OCI-LY3 (cell line): ENCODE measurements around the gene LPP.

Experiments used
- H2AFZ ChIP-seq: fragments of 200-600, 300-600 bp; shearing (Covaris generic); 2 replicates; pipeline ENCODE4 v1.6.0; 2014; ENCODE audit warnings: antibody characterized with exemption, low read depth, low read length
- H3K27ac ChIP-seq: fragments of 200-600, 300-600 bp; sonication (generic); 2 replicates; pipeline ENCODE4 v1.5.1; 2014; ENCODE audit warnings: mild to moderate bottlenecking, low read length, moderate library complexity, mixed read lengths
- H3K27me3 ChIP-seq: fragments of 200-600, 300-600 bp; sonication (generic); 2 replicates; pipeline ENCODE4 v1.6.1; 2014; ENCODE audit warnings: low read depth, low read length, mixed read lengths
- H3K36me3 ChIP-seq: fragments of 200-600, 300-600 bp; sonication (generic); replicated peaks from 2 replicates; pipeline ENCODE3; 2014; ENCODE audit warnings: low read depth, low read length, mixed read lengths
- H3K4me1 ChIP-seq: fragments of 300-600, 200-600 bp; sonication (generic); 2 replicates; pipeline ENCODE4 v1.6.1; 2014; ENCODE audit warnings: low read length, mixed read lengths
- H3K4me2 ChIP-seq: fragments of 200-600, 300-600 bp; sonication (generic); 2 replicates; pipeline ENCODE4 v1.6.1; 2014; ENCODE audit warnings: low read length, mixed read lengths
- H3K4me3 ChIP-seq: fragments of 300-600, 200-600 bp; sonication (generic); 2 replicates; pipeline ENCODE4 v1.5.1; 2014; ENCODE audit warnings: antibody characterized with exemption, mild to moderate bottlenecking, low read length, moderate library complexity
- H3K79me2 ChIP-seq: fragments of 300-600, 200-600 bp; shearing (Covaris generic); 2 replicates; pipeline ENCODE4 v1.6.1; 2014; ENCODE audit warnings: mild to moderate bottlenecking, low read length, mixed read lengths
- H3K9ac ChIP-seq: fragments of 300-600, 200-600 bp; shearing (Covaris generic); 2 replicates; pipeline ENCODE4 v1.6.0; 2014; ENCODE audit warnings: mild to moderate bottlenecking, low read length, moderate library complexity
- H3K9me3 ChIP-seq: fragments of 200-600, 300-600 bp; shearing (Covaris generic); 2 replicates; pipeline ENCODE4 v1.6.1; 2014; ENCODE audit warnings: low read length, mixed read lengths; ENCODE audit not compliant: insufficient read depth
- H4K20me1 ChIP-seq: fragments of 200-600, 300-600 bp; sonication (generic); 2 replicates; pipeline ENCODE4 v1.6.1; 2016; ENCODE audit warnings: low read length, mixed read lengths; ENCODE audit not compliant: insufficient read depth
- EZH2phosphoT487 ChIP-seq: fragments of 200-600 bp; shearing (Covaris generic); IDR thresholded peaks from 2 replicates; pipeline ENCODE4 v1.6.1; 2018; ENCODE audit warnings: antibody characterized with exemption, mixed run types, low read depth
- TF ChIP-seq, protein P1 (sequence below): fragments of 200-600, 300-600 bp; sonication (generic); IDR thresholded peaks from 2 replicates; pipeline ENCODE4 v1.5.1; 2014; ENCODE audit warnings: antibody characterized with exemption, low read length, low read depth

Gene LPP

DNA sequence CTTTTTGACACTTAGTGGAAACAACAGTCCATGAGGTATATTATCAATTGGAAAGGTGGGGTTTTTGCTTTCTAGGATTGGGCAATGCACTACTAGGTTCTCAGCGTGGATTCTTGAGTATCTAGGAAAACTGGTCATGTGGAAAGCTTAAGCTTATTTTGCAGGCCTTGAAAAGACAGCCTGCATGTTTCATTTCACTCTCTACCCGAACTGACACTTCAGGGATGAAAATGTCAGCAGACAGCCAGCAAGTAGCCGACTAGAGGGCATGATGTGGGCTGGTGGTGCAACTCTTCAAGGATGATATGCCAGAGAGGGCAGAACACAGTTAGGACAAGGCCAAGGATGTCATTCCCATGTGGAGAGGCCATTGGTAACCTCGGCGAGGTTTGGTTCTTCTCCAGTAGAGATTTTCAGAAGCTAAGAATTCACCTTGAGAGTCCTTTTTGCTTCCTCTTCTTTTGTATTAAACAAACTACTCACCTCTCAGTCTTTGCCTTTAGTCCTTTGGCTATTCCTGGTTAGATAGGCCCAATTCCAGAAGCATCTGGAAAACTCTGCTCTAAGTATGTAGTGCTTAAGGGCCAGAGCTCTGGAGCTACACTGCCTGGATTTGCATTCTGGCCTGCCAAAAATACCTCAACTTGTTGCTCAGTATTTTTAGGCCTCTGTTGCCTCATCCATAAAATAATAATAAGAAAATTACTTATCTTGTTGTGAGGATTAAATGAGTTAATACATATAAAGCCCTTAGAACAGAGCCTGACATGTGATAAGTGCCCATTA lies 17.9 kb downstream of the LPP start:
- Histone ChIP-seq H4K20me1 (no peaks in the 10 kb centered on the region), H3K4me1 (peaks cover 13% of the 10 kb centered on the region), H2AFZ (no peak overlapping the region), H3K27ac (no peak overlapping the region), H3K4me2 (no peak overlapping the region), H3K79me2 (no peaks in the 10 kb centered on the region), H3K9ac (no peak overlapping the region), H3K9me3 (no peaks in the 10 kb centered on the region), H3K36me3 (no peaks in the 10 kb centered on the region), H3K4me3 (no peak overlapping the region), H3K27me3 (no peaks in the 10 kb centered on the region)
- TF ChIP-seq EZH2phosphoT487 = no peak
- TF ChIP-seq, protein P1, sequence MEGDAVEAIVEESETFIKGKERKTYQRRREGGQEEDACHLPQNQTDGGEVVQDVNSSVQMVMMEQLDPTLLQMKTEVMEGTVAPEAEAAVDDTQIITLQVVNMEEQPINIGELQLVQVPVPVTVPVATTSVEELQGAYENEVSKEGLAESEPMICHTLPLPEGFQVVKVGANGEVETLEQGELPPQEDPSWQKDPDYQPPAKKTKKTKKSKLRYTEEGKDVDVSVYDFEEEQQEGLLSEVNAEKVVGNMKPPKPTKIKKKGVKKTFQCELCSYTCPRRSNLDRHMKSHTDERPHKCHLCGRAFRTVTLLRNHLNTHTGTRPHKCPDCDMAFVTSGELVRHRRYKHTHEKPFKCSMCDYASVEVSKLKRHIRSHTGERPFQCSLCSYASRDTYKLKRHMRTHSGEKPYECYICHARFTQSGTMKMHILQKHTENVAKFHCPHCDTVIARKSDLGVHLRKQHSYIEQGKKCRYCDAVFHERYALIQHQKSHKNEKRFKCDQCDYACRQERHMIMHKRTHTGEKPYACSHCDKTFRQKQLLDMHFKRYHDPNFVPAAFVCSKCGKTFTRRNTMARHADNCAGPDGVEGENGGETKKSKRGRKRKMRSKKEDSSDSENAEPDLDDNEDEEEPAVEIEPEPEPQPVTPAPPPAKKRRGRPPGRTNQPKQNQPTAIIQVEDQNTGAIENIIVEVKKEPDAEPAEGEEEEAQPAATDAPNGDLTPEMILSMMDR = no peak

DNA sequence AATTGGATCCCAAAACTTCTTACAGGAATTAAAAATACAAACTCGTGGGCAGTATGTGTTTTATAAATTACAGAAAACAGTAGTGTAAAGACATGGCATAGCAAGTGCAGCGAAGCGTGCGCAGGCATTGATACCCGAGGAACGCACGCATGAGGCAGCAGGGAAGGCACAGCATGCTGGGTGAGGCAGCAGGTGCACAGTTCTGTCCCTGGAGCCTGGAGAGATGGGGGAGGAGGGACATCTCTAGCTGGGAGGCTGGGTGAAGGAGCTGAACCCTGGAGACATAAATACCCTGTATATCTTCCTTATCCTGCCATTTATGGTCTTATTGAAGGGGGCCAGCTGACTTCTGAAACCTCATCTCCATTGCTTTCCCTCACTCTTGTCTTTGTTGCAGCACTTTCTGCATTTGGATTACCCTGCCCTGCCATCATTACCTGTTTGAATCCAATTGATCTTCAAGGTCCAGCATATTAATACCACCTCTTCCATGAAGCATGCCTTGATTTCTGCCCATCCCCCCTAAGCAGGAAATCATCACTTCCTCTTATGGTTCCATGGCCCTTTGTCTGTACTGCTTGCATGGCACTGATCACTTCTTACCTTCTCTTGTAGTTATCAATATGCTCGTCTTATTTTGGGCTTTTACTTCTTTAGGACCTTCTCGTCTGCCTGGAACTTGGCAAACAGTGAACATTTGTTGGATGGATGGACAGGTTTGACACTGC lies 20.5 kb downstream of the LPP start:
- H4K20me1 ChIP-seq = no peaks in the 10 kb centered on the region
- no peak overlapping the region for H3K9ac ChIP-seq
- no peaks in the 10 kb centered on the region for H3K27me3 ChIP-seq
- H2AFZ ChIP-seq = no peak overlapping the region
- H3K36me3 ChIP-seq = no peaks in the 10 kb centered on the region
- no peak overlapping the region for H3K4me2 ChIP-seq
- H3K4me1 ChIP-seq = peaks cover 13% of the 10 kb centered on the region
- no peaks in the 10 kb centered on the region for H3K9me3 ChIP-seq
- TF ChIP-seq, protein P1 = no peak
- TF ChIP-seq EZH2phosphoT487 = no peak
- H3K4me3 ChIP-seq = no peak overlapping the region
- no peaks in the 10 kb centered on the region for H3K79me2 ChIP-seq
- no peak overlapping the region for H3K27ac ChIP-seq

DNA sequence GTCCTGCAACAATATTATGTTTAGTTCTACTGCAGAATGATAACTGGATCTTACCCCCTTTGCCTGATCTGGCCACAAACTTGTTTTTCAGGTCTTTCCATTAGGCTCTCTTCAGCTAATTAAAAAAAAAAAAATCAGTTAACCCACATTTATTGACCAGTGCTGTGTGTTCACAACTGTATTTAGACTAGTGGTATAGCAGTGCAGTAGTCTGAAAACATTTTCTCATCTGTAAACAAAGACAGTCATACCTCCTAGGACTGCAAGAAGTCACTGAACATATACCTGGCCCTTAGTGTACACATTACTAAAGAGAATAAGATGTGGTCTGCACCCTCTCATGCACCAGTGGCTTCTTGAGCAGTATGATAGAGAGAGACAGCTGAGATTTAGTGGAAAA lies 22.5 kb downstream of the LPP start:
- H4K20me1 ChIP-seq = no peaks in the 10 kb centered on the region
- H3K9me3 ChIP-seq = no peaks in the 10 kb centered on the region
- no peak overlapping the region for H3K27ac ChIP-seq
- no peak overlapping the region for H2AFZ ChIP-seq
- no peak overlapping the region for H3K9ac ChIP-seq
- TF ChIP-seq, protein P1 = no peak
- no peaks in the 10 kb centered on the region for H3K27me3 ChIP-seq
- no peaks in the 10 kb centered on the region for H3K36me3 ChIP-seq
- H3K79me2 ChIP-seq = no peaks in the 10 kb centered on the region
- H3K4me1 ChIP-seq = peaks cover 8% of the 10 kb centered on the region
- H3K4me2 ChIP-seq = no peak overlapping the region
- no peak overlapping the region for H3K4me3 ChIP-seq

DNA sequence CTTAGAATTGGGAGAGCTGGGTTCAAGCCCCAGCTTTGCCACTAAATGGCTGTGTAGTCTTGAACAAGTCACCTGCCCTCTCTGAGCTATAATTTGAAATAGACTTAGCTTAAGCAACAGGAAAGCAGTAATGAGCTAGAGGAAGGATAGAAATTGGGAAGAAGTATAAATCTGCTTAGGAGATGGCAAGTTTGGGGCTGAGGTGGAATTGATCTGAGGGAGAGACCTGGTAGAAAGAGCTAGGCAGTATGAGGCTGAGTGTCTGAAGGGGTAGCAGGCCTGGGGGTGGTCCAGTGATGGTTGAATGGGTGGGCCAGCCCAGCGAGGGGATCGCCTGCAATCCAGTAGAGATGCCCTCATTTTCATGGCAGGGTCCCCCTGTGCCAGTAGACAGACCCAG lies 22.9 kb downstream of the LPP start:
- Histone ChIP-seq H3K27ac (no peak overlapping the region), H3K4me1 (peaks cover 8% of the 10 kb centered on the region), H3K9me3 (no peaks in the 10 kb centered on the region), H4K20me1 (no peaks in the 10 kb centered on the region), H3K27me3 (no peaks in the 10 kb centered on the region), H3K79me2 (no peaks in the 10 kb centered on the region), H3K36me3 (no peaks in the 10 kb centered on the region), H3K4me2 (no peak overlapping the region), H3K4me3 (no peak overlapping the region), H3K9ac (no peak overlapping the region), H2AFZ (no peak overlapping the region)
- no peak for TF ChIP-seq EZH2phosphoT487
- TF ChIP-seq, protein P1 = no peak
